ENCODE results near the gene RNASEH2A.

Gene RNASEH2A

DNA sequence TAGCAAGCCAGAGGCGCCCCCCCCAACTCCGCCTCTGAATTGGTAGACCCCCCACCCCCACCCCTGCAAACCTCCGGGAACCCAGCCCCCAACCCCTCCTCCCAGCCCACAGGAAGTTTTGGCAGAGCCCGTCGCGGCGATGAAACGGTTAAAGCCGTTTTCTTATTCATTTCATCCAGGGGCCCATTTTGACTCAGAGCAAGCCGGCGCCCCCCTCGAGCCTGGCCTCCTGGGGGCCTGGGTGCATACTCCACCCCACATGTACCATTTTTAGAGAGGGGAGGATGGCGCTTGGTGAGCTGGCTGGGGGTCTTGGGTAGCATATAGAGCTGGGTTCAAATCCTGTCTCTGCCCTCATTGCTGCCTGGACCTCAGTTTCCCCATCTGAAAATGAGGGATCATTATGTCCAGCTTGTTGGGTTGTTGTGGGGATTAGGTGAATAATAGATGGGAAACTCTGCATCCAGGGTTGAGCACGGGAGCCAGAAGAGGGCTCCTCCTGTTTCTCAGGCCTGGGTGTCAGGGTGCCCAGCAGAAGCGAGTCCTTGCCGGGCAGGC, 23.0 kb upstream of the RNASEH2A start:
- peak; percentile 64 for DNase-seq

DNA sequence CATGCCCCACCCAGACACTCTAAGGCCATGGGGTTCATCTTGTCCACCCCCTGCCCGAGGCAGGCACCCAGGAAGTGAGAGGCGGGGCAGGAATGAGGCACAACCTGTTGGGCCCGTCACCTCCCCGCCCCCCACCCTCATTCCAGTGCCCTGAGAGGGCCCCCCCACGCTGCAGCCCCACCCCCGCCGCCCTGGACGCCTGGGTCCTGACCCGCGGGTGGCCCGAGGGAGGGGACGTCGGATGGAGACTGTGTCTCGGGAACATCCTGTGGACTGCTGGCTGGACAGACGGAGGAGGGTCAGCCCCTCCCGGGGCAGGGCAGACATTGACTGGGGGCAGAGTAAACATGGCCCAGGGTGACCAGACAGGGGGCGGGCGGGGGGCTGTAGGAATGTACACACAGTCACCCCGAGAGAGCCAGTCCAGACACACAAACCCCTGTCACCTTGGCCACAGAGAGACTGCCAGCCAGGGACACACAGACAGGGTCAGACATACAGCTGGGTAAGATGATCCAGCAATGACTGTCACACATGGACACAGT, 22.5 kb upstream of the RNASEH2A start:
- DNase-seq, result no peak

DNA sequence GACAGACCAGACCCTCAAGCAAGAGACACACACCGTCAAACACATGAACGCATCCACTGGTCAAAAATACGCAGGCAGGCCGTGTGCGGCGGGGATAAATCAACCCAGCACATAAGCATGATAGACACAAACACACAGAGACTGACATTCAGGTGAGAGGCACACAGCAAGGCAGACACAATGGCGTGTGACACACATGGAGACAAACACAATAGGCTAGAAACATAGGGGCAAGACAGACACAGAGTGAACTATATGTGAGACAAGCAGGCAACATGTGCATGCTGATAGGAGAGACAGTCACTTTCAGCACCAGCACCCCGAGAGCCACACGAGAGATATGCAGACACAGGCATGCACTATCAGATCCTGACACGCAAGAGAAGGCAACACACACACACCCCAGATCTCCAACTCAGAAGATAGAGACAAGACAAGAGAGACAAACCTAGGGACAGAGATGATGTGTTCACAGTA, 22.0 kb upstream of the RNASEH2A start:
- DNase-seq, result no peak

DNA sequence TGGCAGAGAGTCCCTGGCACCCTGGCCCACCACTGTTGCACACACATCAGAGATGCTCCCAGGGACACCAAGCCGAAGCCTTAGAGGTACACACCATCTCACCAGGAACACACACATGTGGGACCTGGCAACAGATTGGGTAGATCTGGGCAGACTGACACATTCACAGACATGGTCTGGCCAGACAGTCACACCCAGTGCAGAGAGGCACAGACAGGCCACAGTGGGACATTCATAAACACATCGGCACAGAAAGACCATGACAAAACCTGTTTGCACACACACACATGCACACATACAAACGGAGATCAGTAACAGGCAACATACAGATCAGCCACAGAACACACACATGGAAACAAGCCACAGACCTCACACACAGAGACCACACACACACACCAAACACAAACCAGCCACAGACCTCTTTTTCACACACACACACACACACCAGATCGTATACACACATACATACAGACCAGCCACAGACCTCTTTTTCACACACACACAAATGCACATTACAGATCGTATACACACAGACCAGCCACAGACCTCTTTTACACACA, 21.4 kb upstream of the RNASEH2A start:
- no peak for DNase-seq

DNA sequence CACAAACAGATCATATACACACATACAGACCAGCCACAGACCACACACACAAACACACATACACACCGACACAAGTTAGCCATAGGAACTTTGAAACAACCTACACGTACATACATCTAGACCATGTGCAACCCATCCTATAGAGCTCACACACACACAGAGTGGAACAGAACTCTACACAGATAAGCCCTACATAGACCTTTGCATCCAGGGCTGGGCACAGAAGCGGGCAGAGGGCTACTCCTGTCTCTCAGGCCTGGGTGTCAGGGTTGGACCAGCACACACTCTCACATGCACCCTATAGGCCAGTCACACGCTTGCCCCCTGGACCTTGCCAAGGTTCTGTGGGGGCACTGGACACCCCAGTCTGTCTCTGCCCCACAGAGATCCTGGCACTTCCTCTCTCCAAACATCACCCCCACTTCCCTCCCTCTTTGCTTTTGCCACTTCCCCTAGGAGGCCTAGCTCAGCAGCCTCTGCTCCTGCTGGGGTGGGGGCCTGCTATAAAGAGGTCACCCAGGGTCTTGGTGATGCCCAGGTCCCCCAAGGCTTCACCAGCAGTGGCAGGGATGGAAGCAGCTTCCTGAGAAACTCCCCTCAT, 20.9 kb upstream of the RNASEH2A start:
- DNase-seq, result no peak

DNA sequence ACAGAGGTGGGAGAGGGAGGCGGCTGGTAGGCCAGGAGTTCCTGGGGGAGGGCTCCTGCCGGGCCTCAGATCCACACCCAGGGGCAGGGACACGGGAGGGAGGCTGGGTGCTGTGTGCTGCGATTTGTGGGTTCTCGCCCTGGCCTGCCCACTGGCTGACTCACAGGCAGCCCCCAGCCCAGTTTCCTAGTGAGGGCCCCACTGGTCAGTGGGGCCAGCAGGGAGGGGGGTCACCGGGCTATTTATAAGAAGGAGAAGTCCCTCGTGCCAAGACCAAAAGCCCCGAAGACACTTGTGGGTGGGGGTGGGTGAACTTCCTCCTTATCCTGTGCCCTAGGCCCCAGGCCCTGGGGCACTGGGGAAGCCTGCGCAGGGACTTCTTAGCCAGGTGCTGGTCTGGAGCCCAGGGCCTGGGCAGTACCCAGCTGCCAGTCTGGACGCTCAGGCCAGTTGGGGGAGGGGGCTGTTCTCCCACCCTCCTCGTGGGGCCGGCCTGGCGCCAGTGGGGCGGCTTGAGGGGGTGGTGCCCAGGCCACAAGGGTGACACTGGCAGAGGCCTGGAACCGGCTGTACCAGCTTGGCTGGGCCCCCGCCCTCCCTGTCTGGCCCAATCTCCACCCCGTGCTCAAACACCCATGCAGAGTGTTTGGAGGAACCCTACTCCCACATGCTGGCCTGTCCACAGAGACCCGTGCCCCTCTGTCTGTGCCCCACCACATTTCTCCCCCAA, 20.1 kb upstream of the RNASEH2A start:
- no peak for DNase-seq

DNA sequence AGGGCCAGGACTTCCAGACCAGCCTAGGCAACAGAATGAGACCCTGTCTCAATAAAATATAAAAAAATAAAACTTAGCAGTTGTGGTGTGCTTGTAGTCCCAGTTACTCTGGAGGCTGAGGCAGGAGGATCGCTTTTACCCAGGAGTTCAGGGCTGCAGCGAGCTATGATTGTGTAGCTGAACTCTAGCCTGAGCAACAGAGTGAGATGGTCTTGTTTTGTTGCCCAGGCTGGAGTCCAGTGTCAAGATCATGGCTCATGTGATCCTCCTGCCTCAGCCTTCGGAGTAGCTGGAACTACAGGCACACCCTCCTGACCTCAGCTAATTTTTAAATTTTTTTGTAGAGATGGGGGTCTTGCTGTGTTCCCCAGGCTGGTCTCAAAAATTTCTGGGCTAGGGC, 19.4 kb upstream of the RNASEH2A start:
- DNase-seq, result no peak

DNA sequence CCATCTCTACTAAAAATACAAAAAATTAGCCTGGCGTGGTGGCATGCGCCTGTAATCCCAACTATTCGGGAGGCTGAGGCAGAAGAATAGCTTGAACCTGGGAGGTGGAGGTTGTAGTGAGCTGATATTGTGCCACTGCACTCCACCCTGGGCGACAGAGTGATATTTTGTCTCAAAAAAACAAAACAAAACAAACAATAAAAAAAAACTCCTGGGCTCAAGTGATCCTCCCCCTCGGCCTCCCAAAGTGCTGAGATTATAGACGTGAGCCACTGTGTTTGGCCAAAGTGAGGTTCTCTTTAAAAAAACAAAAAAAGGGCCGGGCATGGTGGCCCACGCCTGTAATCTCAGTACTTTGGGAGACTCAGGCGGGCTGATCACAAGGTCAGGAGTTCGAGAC, 18.9 kb upstream of the RNASEH2A start:
- DNase-seq, result no peak

DNA sequence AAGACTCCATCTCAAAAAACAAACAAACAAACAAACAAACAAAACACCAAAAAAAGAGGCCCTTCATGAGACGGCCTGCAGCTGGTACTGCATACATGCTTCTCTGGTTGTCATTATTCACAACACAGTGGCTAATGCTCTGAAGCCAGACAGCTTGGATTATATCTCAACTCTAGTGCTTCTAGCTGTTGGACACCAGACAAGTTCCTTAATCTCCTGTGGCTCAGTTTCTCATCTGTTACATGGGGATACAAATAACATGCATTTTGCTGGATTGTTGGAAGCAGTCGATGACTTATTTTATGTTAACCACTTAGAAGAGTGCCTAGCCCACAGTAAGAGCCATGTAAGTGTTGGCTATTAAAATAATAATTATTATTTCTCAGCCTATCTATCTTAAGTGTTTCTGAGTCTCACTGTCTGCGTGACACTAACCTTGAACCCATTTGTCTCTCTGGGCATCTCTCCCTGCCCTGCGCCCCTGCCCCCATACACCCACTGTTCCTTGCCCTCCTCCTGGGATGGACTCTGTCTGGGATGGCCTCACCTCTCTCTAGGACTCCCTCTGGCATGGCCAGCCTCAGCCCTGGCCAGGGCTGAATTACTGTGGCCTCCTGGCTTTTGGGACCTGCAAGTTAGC, 18.2 kb upstream of the RNASEH2A start:
- DNase-seq, result no peak

DNA sequence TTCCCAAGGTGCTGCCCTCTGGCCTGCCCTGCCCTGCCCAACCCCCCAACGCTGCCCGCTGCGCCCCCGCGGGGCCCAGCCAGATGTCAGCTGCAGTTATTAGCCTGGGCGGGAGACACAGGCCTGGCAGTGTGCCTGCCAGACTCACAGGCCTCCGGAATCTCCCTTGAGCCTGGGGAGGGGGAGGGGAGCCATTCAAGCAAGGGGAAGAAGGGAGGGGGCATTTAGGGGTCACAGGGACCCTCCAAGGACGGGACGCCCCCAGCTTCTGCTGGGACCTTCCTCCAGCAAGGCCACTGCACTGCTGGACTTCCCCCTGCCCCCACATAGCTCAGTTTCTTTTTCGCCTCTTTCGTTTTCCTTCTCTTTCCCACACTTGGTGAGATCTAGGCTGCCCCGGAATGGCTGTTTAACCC, 17.7 kb upstream of the RNASEH2A start:
- DNase-seq, result no peak

DNA sequence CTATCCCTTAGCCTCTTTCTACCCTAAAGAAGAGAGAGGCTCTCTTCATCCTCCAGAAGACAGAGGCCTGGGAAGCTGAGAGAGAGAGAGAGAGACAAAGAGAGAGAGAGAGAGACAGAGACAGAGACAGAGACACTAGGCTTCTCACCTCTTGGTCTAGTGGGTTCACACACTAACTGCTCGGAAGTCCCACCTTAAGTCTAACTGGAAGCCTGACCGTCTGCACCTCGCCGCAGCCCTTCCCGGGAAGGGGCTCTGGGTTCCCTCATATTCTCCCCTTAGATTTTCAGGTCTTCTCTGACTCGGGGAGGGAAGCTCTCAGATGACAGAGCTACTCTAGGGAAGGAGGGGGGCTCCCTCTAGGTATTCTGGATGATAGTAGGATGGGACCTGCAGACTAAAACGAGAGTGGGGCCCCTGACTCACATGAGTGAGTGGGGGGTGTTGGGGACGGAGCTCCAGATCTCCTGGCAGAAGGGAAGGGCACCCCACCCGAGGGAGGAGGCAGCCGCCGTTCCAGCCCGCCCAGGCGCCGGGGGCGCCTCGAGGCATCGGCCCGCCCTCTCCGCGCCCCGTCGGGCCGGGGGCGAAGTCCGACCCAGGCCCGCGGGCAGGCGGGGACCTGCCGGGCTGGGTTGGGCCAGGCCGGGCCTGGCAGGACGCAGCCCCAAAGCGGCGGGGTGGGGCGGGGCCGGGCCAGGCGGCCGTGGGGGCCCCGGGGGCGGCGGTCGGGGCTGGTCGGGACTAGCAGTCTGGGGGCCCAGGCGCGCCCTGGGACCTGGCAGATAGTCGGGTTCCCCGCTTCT, 17.1 kb upstream of the RNASEH2A start:
- no peak for DNase-seq

DNA sequence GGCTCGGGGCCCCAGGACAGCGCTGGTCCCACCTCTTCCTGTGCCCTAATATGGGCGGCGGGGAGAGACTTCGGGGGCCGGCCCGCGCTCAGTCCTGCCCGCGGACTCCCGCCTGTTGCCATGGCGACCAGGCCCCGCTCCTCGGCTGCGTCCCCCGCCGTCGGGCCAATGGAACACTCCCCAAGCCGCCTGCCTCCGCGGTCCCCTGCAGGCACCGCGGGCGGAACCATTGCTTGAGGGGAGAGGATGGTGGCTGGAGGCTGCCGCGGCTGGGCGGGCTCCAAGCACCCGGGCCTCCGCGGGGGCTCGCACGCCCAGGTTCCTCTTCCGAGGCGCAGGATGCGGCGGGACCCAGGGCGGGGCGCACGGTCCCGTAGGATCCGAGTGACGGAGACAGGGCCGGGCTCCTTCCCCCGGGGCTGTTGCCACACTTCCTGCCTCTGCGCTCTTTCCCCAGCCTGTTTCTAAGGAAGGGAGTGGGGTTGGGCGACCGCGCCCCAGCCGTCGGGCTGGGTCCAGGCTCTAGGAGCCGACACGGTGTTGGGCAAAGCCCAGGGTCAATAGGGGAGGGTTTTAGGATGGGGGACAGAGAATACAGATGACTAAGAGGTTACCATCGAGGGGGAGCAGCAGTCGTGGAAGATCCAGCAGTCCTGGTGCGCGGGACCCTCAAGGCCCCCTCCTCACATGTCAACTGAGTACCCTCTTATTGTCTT, 16.3 kb upstream of the RNASEH2A start:
- peak; percentile 80 for DNase-seq

DNA sequence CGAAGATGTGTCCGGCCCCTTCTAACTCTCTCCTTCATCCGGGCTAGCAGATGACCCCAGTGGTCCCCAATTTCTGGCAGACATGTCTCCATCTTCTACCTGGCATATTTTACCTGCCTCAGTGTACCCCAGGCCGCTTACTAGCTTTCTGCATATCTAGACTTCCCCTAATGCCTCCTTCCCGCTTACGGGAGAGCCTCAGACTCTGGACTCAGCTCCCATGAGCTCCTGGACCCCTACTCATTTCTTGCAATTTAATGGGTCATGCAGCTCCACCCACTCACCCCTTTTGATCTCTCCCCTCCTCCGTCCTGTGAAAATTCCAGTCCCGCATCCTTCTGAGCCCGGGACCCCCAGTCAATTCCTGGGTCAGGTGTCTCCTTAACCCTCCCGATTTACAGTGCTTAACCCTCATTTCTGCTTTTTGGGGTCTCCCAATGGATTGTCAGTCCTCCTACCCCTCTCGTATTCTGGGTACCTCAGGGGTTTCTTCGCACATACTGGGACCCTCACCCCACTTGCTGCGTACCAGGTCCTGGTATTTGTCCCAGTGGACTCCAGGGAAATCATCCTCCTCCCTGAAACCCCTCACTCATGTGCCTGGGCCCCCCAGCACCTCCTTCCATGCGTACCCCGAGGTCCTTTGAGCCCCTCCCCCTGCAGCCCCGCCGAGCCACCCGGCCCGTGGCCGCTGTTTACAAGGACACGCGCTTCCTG, 15.6 kb upstream of the RNASEH2A start:
- no peak for DNase-seq

DNA sequence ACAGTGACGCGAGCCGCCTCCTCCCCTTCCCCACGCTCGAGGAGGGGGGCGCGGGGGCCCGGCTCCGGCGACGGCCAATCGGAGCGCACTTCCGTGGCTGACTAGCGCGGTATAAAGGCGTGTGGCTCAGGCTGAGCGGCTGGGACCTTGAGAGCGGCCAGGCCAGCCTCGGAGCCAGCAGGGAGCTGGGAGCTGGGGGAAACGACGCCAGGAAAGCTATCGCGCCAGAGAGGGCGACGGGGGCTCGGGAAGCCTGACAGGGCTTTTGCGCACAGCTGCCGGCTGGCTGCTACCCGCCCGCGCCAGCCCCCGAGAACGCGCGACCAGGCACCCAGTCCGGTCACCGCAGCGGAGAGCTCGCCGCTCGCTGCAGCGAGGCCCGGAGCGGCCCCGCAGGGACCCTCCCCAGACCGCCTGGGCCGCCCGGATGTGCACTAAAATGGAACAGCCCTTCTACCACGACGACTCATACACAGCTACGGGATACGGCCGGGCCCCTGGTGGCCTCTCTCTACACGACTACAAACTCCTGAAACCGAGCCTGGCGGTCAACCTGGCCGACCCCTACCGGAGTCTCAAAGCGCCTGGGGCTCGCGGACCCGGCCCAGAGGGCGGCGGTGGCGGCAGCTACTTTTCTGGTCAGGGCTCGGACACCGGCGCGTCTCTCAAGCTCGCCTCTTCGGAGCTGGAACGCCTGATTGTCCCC, 14.9 kb upstream of the RNASEH2A start, which contains the start of gene JUNB:
JUNB (plus strand) TSS at position 142 of the 706 bp plus-strand sequence; CDS start at position 428, 286 bp downstream.
- DNase-seq, result peak; percentile 94

DNA sequence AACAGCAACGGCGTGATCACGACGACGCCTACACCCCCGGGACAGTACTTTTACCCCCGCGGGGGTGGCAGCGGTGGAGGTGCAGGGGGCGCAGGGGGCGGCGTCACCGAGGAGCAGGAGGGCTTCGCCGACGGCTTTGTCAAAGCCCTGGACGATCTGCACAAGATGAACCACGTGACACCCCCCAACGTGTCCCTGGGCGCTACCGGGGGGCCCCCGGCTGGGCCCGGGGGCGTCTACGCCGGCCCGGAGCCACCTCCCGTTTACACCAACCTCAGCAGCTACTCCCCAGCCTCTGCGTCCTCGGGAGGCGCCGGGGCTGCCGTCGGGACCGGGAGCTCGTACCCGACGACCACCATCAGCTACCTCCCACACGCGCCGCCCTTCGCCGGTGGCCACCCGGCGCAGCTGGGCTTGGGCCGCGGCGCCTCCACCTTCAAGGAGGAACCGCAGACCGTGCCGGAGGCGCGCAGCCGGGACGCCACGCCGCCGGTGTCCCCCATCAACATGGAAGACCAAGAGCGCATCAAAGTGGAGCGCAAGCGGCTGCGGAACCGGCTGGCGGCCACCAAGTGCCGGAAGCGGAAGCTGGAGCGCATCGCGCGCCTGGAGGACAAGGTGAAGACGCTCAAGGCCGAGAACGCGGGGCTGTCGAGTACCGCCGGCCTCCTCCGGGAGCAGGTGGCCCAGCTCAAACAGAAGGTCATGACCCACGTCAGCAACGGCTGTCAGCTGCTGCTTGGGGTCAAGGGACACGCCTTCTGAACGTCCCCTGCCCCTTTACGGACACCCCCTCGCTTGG, 14.1 kb upstream of the RNASEH2A start:
- DNase-seq, result peak; percentile 80

DNA sequence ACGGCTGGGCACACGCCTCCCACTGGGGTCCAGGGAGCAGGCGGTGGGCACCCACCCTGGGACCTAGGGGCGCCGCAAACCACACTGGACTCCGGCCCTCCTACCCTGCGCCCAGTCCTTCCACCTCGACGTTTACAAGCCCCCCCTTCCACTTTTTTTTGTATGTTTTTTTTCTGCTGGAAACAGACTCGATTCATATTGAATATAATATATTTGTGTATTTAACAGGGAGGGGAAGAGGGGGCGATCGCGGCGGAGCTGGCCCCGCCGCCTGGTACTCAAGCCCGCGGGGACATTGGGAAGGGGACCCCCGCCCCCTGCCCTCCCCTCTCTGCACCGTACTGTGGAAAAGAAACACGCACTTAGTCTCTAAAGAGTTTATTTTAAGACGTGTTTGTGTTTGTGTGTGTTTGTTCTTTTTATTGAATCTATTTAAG, 13.5 kb upstream of the RNASEH2A start:
- no peak for DNase-seq

DNA sequence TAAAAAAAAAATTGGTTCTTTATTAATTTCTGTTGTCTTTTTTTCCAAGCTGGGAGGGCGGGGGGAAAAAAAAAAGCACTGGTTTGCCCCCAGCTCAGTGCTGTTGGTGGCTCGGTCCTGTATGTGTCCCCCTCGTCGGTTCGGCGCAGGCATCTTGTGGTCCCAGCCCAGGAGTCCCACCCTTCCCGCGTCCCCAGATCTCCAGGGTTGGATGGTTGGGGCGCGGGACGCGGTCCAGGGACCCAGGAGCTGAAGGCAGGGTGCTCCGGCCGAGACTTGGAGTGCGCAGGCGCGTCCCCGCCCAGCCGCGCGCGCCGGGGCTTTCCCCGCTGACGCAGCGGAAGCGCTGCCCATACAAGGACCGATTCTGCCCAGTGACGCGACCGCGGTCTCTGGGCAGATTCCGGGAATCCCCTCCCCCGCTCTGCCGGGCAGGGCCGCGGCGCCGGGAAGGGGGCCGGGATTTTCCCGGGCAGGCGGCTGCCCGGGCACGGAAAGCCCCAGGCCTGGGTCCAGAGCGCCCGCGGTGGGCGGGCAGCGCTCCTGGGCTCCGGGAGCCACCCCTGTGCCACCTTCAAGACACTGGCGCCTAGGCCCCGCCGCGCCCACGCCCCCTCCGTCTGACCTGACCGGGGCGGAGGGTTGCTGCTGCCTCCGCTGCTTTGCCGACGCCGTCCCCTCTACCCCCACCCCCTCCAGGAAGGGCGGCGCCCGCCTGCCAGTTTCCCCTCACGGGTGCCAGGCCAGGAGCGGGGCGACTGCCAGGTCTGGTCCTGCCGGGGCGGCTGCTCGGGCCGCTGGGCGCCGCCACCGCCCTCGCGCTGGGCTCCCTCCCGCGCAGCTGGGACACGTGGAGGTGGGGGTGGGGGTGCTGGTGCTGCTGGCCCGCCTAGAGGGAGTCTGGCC, 12.8 kb upstream of the RNASEH2A start:
- DNase-seq, result peak; percentile 90
